GM18505 (cell line): ENCODE measurements around the gene FAH.

Source experiments
- ATAC-seq: cut with Tn5 transposase; IDR thresholded peaks from one replicate; pipeline ENCODE4 v1.9.1; 2021; ENCODE audit not compliant: unreplicated experiment
- POLR2A ChIP-seq: IDR thresholded peaks from 4 replicates; pipeline ENCODE4 v1.6.1; 2011; ENCODE audit warnings: borderline replicate concordance; ENCODE audit not compliant: insufficient read depth, insufficient read length; ENCODE audit errors: extremely low read depth

Gene FAH

GRCh38 chr15:80183886-80184285 lies 31.1 kb downstream of the FAH start:
- TF ChIP-seq POLR2A: no peak
- no peak for ATAC-seq

GRCh38 chr15:80184554-80184953 lies 31.8 kb downstream of the FAH start:
- no peak for TF ChIP-seq POLR2A
- ATAC-seq: no peak

- ATAC-seq: no peak
Measured at GRCh38 chr15:80185152-80185551, 32.4 kb downstream of the FAH start.

GRCh38 chr15:80186066-80186465 lies 33.3 kb downstream of the FAH start:
- TF ChIP-seq POLR2A: no peak
- no peak for ATAC-seq

More at GRCh38 chr15:80185152-80185551, 32.4 kb downstream of the FAH start:
- TF ChIP-seq POLR2A: no peak

- no peak for TF ChIP-seq POLR2A
- no peak for ATAC-seq
Measured at GRCh38 chr15:80186597-80186996, 33.8 kb downstream of the FAH start.

- no peak for TF ChIP-seq POLR2A
Measured at GRCh38 chr15:80188251-80188650, 35.5 kb downstream of the FAH start.

GRCh38 chr15:80191198-80191597 lies 38.4 kb downstream of the FAH start:
- no peak for TF ChIP-seq POLR2A
- no peak for ATAC-seq

More at GRCh38 chr15:80188251-80188650, 35.5 kb downstream of the FAH start:
- ATAC-seq: no peak

GRCh38 chr15:80191897-80192595 lies 39.2 kb downstream of the FAH start:
- ATAC-seq: no peak

GRCh38 chr15:80194186-80194585 lies 41.4 kb downstream of the FAH start:
- ATAC-seq: no peak
- TF ChIP-seq POLR2A: no peak

More at GRCh38 chr15:80191897-80192595, 39.2 kb downstream of the FAH start:
- TF ChIP-seq POLR2A: no peak

GRCh38 chr15:80194914-80195313 lies 42.1 kb downstream of the FAH start:
- no peak for ATAC-seq
- TF ChIP-seq POLR2A: no peak

- no peak for TF ChIP-seq POLR2A
- no peak for ATAC-seq
Measured at GRCh38 chr15:80199366-80199765, 46.6 kb downstream of the FAH start.

- no peak for ATAC-seq
- TF ChIP-seq POLR2A: no peak
Measured at GRCh38 chr15:80199869-80200268, 47.1 kb downstream of the FAH start.

- ATAC-seq: no peak
- TF ChIP-seq POLR2A: no peak
Measured at GRCh38 chr15:80201256-80202015, 48.6 kb downstream of the FAH start.

GRCh38 chr15:80202016-80202315 lies 49.2 kb downstream of the FAH start:
- ATAC-seq: no peak
- TF ChIP-seq POLR2A: no peak
